PC-3 (cell line): ENCODE measurements around the gene SPACDR.

ENCODE experiments used
- CTCF ChIP-seq: fragments of 300-600 bp; sonication (generic); conservative IDR thresholded peaks from 2 replicates; pipeline ENCODE4 v1.5.1; 2017; ENCODE audit warnings: antibody characterized with exemption, low read depth, mild to moderate bottlenecking, low read length
- EZH2phosphoT487 ChIP-seq: fragments of 300-600 bp; sonication (generic); IDR thresholded peaks from 2 replicates; pipeline ENCODE4 v1.6.1; 2018; ENCODE audit warnings: mild to moderate bottlenecking, antibody characterized with exemption, low read length, borderline replicate concordance

DNA sequence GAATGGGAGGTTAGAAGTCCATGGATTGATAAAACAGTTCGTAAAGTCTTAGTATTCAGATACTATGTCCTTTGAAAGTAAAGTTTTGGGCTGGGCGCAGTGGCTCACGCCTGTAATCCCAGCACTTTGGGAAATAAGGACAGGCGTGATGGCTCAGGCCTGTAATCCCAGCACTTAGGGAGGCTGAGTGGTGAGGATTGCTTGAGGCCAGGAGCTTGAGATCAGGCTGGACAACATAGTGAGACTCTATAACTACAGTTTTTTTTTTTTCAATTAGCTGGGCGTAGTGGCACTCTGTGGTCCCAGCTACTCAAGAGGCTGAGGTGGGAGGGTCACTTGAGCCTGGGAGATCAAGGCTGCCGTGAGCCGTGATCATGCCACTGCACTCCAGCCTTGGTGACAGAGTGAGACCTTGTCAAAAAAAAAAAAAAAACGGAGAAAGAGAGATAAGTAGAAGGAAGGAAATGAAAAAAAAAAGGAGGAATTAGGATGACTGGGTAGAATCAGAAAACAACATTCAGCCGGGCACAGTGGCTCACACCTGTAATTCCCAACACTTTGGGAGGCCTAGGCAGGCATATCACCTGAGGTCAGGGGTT lies 49.3 kb upstream of the SPACDR start:
- no peak for TF ChIP-seq CTCF
- no peak for TF ChIP-seq EZH2phosphoT487
